HL-60/S4 treated with phorbol 12-myristate 13-acetate at 8.2 ng/mL for 4 days and 3 days (cell line): ENCODE measurements around the gene TMEFF1.

Source experiments
- in situ Hi-C: fragments of 300-500 bp; cut with MboI; formaldehyde crosslinking; loops from 2 replicates; pipeline ENCODE4 v1.15.0; 2022; ENCODE audit warnings: low sequenced_read_pairs

The TMEFF1 gene

GRCh38 chr9:100567856-100568255 is 94.9 kb downstream of the TMEFF1 start:
- in situ Hi-C loops = no loop called here

- in situ Hi-C loops = no loop called here
These were observed 100.8 kb downstream of the TMEFF1 start for GRCh38 chr9:100573655-100574260.

GRCh38 chr9:100575006-100575405 is 102.1 kb downstream of the TMEFF1 start:
- in situ Hi-C loops = loop anchor here (25.0 kb wide), 1 partner anchor 1388 kb away; no protein-coding TSS in a partner anchor

GRCh38 chr9:100575765-100576386 is 102.9 kb downstream of the TMEFF1 start:
- in situ Hi-C loops = loop anchor here (25.0 kb wide), 1 partner anchor 1389 kb away; no protein-coding TSS in a partner anchor

GRCh38 chr9:100577776-100578448 is 105.0 kb downstream of the TMEFF1 start, which contains the start of gene CAVIN4:
Gene CAVIN4 (plus strand): TSS chr9:100578079. CDS start chr9:100578144, 65 bp downstream.
- in situ Hi-C loops = loop anchor here (25.0 kb wide), 1 partner anchor 1391 kb away; no protein-coding TSS in a partner anchor

GRCh38 chr9:100578610-100579009 is 105.7 kb downstream of the TMEFF1 start:
- in situ Hi-C loops = loop anchor here (25.0 kb wide), 1 partner anchor 1391 kb away; no protein-coding TSS in a partner anchor

- in situ Hi-C loops = loop anchor here (25.0 kb wide), 1 partner anchor 1392 kb away; no protein-coding TSS in a partner anchor
These were observed 106.7 kb downstream of the TMEFF1 start for GRCh38 chr9:100579665-100580064.

GRCh38 chr9:100580257-100580656 is 107.3 kb downstream of the TMEFF1 start:
- in situ Hi-C loops = loop anchor here (25.0 kb wide), 1 partner anchor 1393 kb away; no protein-coding TSS in a partner anchor

- in situ Hi-C loops = loop anchor here (25.0 kb wide), 1 partner anchor 1394 kb away; no protein-coding TSS in a partner anchor
These were observed 108.1 kb downstream of the TMEFF1 start for GRCh38 chr9:100581081-100581480.

- in situ Hi-C loops = loop anchor here (25.0 kb wide), 1 partner anchor 1394 kb away; no protein-coding TSS in a partner anchor
These were observed 108.7 kb downstream of the TMEFF1 start for GRCh38 chr9:100581661-100582060.

GRCh38 chr9:100583014-100583802 is 110.3 kb downstream of the TMEFF1 start:
- in situ Hi-C loops = loop anchor here (25.0 kb wide), 1 partner anchor 1396 kb away; no protein-coding TSS in a partner anchor

- in situ Hi-C loops = loop anchor here (25.0 kb wide), 1 partner anchor 1398 kb away; no protein-coding TSS in a partner anchor
These were observed 112.0 kb downstream of the TMEFF1 start for GRCh38 chr9:100584951-100585350.

GRCh38 chr9:100586093-100586492 is 113.1 kb downstream of the TMEFF1 start:
- in situ Hi-C loops = loop anchor here (25.0 kb wide), 1 partner anchor 1399 kb away; no protein-coding TSS in a partner anchor

GRCh38 chr9:100587375-100587774 is 114.4 kb downstream of the TMEFF1 start:
- in situ Hi-C loops = loop anchor here (25.0 kb wide), 1 partner anchor 1400 kb away; no protein-coding TSS in a partner anchor

- in situ Hi-C loops = loop anchor here (25.0 kb wide), 1 partner anchor 1402 kb away; no protein-coding TSS in a partner anchor
These were observed 116.6 kb downstream of the TMEFF1 start for GRCh38 chr9:100589582-100589981.

- in situ Hi-C loops = loop anchor here (25.0 kb wide), 1 partner anchor 1403 kb away; no protein-coding TSS in a partner anchor
These were observed 117.5 kb downstream of the TMEFF1 start for GRCh38 chr9:100590481-100590880.

- in situ Hi-C loops = loop anchor here (25.0 kb wide), 1 partner anchor 1404 kb away; no protein-coding TSS in a partner anchor
These were observed 118.2 kb downstream of the TMEFF1 start for GRCh38 chr9:100591139-100591538.

- in situ Hi-C loops = loop anchor here (25.0 kb wide), 1 partner anchor 1405 kb away; no protein-coding TSS in a partner anchor
These were observed 118.9 kb downstream of the TMEFF1 start for GRCh38 chr9:100591639-100592412.
